SU-DHL-6 (cell line): Measurements from ENCODE around the gene PTPN5.

Source experiments
- H2AFZ ChIP-seq: fragments of 200-600 bp; sonication (generic); 2 replicates; pipeline ENCODE4 v1.6.1; 2014; ENCODE audit warnings: low read depth, mild to moderate bottlenecking, moderate library complexity, mixed read lengths, antibody characterized with exemption, low read length; ENCODE audit not compliant: severe bottlenecking
- H3F3A ChIP-seq: fragments of 200-600 bp; shearing (Covaris generic); 2 replicates; pipeline ENCODE4 v1.6.0; 2016; ENCODE audit warnings: antibody characterized with exemption, mild to moderate bottlenecking; ENCODE audit not compliant: insufficient read depth
- H3K27ac ChIP-seq: fragments of 200-600 bp; sonication (generic); 2 replicates; pipeline ENCODE4 v1.5.1; 2016; ENCODE audit warnings: low read depth, mild to moderate bottlenecking, low read length, moderate library complexity, mixed read lengths
- H3K27me3 ChIP-seq: fragments of 200-600 bp; sonication (generic), shearing (Covaris generic); 2 replicates; pipeline ENCODE4 v1.6.0; 2014; ENCODE audit warnings: mild to moderate bottlenecking, low read length
- H3K36me3 ChIP-seq: fragments of 200-600 bp; sonication (generic); 2 replicates; pipeline ENCODE4 v1.6.1; 2014; ENCODE audit warnings: mild to moderate bottlenecking, low read length, mixed read lengths
- H3K4me2 ChIP-seq: fragments of 300-600, 200-600 bp; shearing (Covaris generic), sonication (generic); 2 replicates; pipeline ENCODE4 v1.6.0; 2014; ENCODE audit warnings: low read length, low read depth, mild to moderate bottlenecking; ENCODE audit not compliant: poor library complexity, severe bottlenecking
- H3K4me3 ChIP-seq: fragments of 200-600 bp; sonication (generic); 2 replicates; pipeline ENCODE4 v1.5.1; 2014; ENCODE audit warnings: antibody characterized with exemption, low read length, mild to moderate bottlenecking, mixed read lengths; ENCODE audit not compliant: insufficient read depth, poor library complexity, severe bottlenecking
- H3K79me2 ChIP-seq: fragments of 200-600 bp; sonication (generic); 2 replicates; pipeline ENCODE4 v1.6.1; 2014; ENCODE audit warnings: mild to moderate bottlenecking, low read length, moderate library complexity; ENCODE audit not compliant: insufficient read depth
- H3K9ac ChIP-seq: fragments of 200-600 bp; sonication (generic); 2 replicates; pipeline ENCODE4 v1.7.0; 2014; ENCODE audit warnings: mild to moderate bottlenecking, low read length
- H3K9me2 ChIP-seq: fragments of 200-600 bp; sonication (generic); replicated peaks from 2 replicates; pipeline ENCODE4 v1.6.1; 2014; ENCODE audit warnings: low read length; ENCODE audit not compliant: insufficient read depth
- H3K9me3 ChIP-seq: fragments of 200-600 bp; sonication (generic); 2 replicates; pipeline ENCODE4 v1.6.1; 2014; ENCODE audit warnings: low read length, mixed read lengths; ENCODE audit not compliant: insufficient read depth
- H4K20me1 ChIP-seq: fragments of 200-600 bp; sonication (generic); 2 replicates; pipeline ENCODE4 v1.6.1; 2014; ENCODE audit warnings: low read depth, mild to moderate bottlenecking, antibody characterized with exemption, low read length, moderate library complexity, mixed read lengths
- EZH2phosphoT487 ChIP-seq: fragments of 200-600 bp; sonication (generic), shearing (Covaris generic); conservative IDR thresholded peaks from 2 replicates; pipeline ENCODE4 v1.6.1; 2018; ENCODE audit warnings: mild to moderate bottlenecking, antibody characterized with exemption, low read length, moderate library complexity, mixed read lengths
- TF ChIP-seq, protein P1 (sequence below): fragments of 200-600 bp; sonication (generic); IDR thresholded peaks from one replicate; pipeline ENCODE4 v1.5.1; 2017; ENCODE audit warnings: antibody characterized with exemption, mild to moderate bottlenecking, low read length, moderate library complexity; ENCODE audit not compliant: insufficient read depth, poor library complexity, severe bottlenecking

The PTPN5 gene

DNA sequence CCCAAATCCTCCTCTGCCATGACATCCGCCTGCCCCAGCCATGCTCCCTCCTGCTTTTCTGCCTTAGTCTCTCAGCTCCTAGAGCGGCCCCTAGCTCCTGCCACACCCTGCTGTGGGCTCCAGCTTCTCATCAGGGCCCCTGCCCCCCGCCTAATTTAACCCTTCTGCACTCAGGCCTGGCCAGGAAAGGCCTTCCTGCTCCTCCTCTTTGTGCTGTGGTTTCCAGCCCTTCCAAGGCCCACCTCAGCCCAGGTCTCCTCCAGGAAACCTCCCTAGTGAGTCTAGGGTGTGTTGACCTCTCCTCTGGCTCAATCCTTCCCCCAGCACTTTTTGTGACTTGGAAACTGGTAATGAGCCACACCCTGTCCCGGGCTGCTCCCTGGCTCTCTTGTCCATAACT, 11.3 kb downstream of the PTPN5 start:
- Histone ChIP-seq H3K27ac (no peak overlapping the region), H3K36me3 (no peaks in the 10 kb centered on the region), H3K27me3 (no peaks in the 10 kb centered on the region), H3K9ac (no peak overlapping the region), H3K9me2 (no peaks in the 10 kb centered on the region), H3K9me3 (no peaks in the 10 kb centered on the region), H3K4me2 (no peak overlapping the region), H4K20me1 (no peaks in the 10 kb centered on the region), H3K79me2 (no peaks in the 10 kb centered on the region), H2AFZ (no peak overlapping the region), H3F3A (no peaks in the 10 kb centered on the region), H3K4me3 (no peak overlapping the region)
- TF ChIP-seq EZH2phosphoT487: no peak
- TF ChIP-seq, protein P1, sequence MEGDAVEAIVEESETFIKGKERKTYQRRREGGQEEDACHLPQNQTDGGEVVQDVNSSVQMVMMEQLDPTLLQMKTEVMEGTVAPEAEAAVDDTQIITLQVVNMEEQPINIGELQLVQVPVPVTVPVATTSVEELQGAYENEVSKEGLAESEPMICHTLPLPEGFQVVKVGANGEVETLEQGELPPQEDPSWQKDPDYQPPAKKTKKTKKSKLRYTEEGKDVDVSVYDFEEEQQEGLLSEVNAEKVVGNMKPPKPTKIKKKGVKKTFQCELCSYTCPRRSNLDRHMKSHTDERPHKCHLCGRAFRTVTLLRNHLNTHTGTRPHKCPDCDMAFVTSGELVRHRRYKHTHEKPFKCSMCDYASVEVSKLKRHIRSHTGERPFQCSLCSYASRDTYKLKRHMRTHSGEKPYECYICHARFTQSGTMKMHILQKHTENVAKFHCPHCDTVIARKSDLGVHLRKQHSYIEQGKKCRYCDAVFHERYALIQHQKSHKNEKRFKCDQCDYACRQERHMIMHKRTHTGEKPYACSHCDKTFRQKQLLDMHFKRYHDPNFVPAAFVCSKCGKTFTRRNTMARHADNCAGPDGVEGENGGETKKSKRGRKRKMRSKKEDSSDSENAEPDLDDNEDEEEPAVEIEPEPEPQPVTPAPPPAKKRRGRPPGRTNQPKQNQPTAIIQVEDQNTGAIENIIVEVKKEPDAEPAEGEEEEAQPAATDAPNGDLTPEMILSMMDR: no peak

- Histone ChIP-seq H3F3A (no peaks in the 10 kb centered on the region), H3K9me2 (no peaks in the 10 kb centered on the region), H3K27me3 (no peaks in the 10 kb centered on the region), H3K9ac (no peak overlapping the region), H3K9me3 (no peaks in the 10 kb centered on the region), H2AFZ (no peak overlapping the region), H4K20me1 (no peaks in the 10 kb centered on the region), H3K79me2 (no peaks in the 10 kb centered on the region), H3K4me3 (no peak overlapping the region), H3K4me2 (no peak overlapping the region), H3K36me3 (no peaks in the 10 kb centered on the region), H3K27ac (no peak overlapping the region)
- TF ChIP-seq, protein P1: no peak
- no peak for TF ChIP-seq EZH2phosphoT487
Measured at GRCh38 chr11:18778468-18778867, 13.1 kb downstream of the PTPN5 start.

DNA sequence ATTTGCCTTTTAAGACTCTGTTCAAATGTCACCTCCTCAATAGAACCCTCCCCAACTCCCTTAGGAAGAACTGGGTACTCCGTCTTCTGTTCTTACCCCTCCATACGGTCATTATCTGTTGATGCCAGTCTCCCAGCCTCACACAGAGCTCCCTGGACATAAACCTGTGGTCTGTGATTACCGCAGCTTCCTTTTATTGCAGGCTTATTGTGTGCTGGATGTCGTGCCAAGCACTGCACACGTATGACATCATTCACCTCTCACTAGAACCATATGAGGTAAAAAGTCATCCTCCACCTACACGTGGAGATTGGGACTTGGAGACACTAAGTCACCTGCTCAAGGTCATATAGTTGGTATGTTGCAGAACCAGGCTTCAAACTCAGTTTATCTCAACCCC, 15.3 kb downstream of the PTPN5 start:
- H3K4me2 ChIP-seq: no peak overlapping the region
- TF ChIP-seq EZH2phosphoT487: no peak
- TF ChIP-seq, protein P1: no peak
- H3K36me3 ChIP-seq: no peaks in the 10 kb centered on the region
- no peak overlapping the region for H3K27ac ChIP-seq
- H3K9me2 ChIP-seq: no peaks in the 10 kb centered on the region
- H3K4me3 ChIP-seq: no peak overlapping the region
- H3K9me3 ChIP-seq: no peaks in the 10 kb centered on the region
- no peaks in the 10 kb centered on the region for H4K20me1 ChIP-seq
- no peaks in the 10 kb centered on the region for H3K79me2 ChIP-seq
- H3F3A ChIP-seq: no peaks in the 10 kb centered on the region
- no peak overlapping the region for H2AFZ ChIP-seq
- no peak overlapping the region for H3K9ac ChIP-seq
- no peaks in the 10 kb centered on the region for H3K27me3 ChIP-seq
